Spleen (tissue), 7 donors: ENCODE data around the gene MAMDC2.

Experiments
- CTCF ChIP-seq, 11 experiments: fragments of 200-600 bp in 7 of 11; fragments of 450-650 bp in 4 of 11; sonication (generic) in 4 of 11; IDR thresholded peaks in 8 of 11; conservative IDR thresholded peaks in 3 of 11; 1 replicate in 7 of 11; 2 replicates in 4 of 11; pipeline versions ENCODE4 v1.4.0 to v1.8.0; 2016 to 2021; ENCODE audit warnings: antibody characterized with exemption in 11 of 11, inconsistent platforms in 4 of 11, mild to moderate bottlenecking in 1 of 11
- POLR2A ChIP-seq, 3 donors: fragments of 450-650 bp; IDR thresholded peaks; one replicate each; pipeline ENCODE4 v1.5.1; 2017; ENCODE audit warnings: antibody characterized with exemption in 3 of 3, mild to moderate bottlenecking in 1 of 3
- POLR2AphosphoS5 ChIP-seq, 3 donors: sonication (generic); formaldehyde crosslinking; IDR thresholded peaks; one replicate each; pipeline ENCODE4 v1.5.1; 2017; ENCODE audit warnings: antibody characterized with exemption in 3 of 3
- donor health status: DM: no; HTN: no; CAD: no; lungs with moderate emphysema.
- donor health status: DM: no; HTN: no; CAD: no.
- donor health status: DM: no; HTN: no; CAD: no.

GRCh38 chr9:70229026-70229425 lies 185.4 kb downstream of the MAMDC2 start:
- TF ChIP-seq CTCF (IDR thresholded peaks at IDR 0.05 in 8 of 11, conservative IDR thresholded peaks at IDR 0.05 in 3 of 11) (no peak), POLR2A (IDR thresholded peaks at IDR 0.05) (no peak), POLR2AphosphoS5 (IDR thresholded peaks at IDR 0.05) (no peak)
